WERI-Rb-1 (cell line): ENCODE data around the gene ASPSCR1.
A peak's percentile ranks its signal among the peaks of the same experiment; 100 is the strongest.

ENCODE experiments used
- DNase-seq: peaks from one replicate; pipeline ENCODE4 v3.0.0-alpha.2; 2020
- H3K27ac ChIP-seq: fragments of 250-450 bp; sonication (Bioruptor Pico); 2 replicates; pipeline ENCODE4 v1.5.1; 2020; ENCODE audit warnings: mild to moderate bottlenecking, moderate library complexity
- H3K27me3 ChIP-seq: fragments of 250-450 bp; sonication (Bioruptor Pico); 2 replicates; pipeline ENCODE4 v1.5.1; 2021; ENCODE audit warnings: mild to moderate bottlenecking, low read depth, moderate library complexity; ENCODE audit not compliant: insufficient read depth, severe bottlenecking
- H3K36me3 ChIP-seq: fragments of 250-450 bp; sonication (Bioruptor Pico); 2 replicates; pipeline ENCODE4 v1.5.1; 2020; ENCODE audit warnings: mild to moderate bottlenecking, moderate library complexity
- H3K4me3 ChIP-seq: 2 replicates; pipeline ENCODE4 v1.5.1; 2011; ENCODE audit warnings: low read depth, mild to moderate bottlenecking, control low read depth, low read length
- H3K9me3 ChIP-seq: fragments of 250-450 bp; sonication (Bioruptor Pico); 2 replicates; pipeline ENCODE4 v1.5.1; 2021; ENCODE audit warnings: mild to moderate bottlenecking, moderate library complexity; ENCODE audit not compliant: severe bottlenecking
- TF ChIP-seq, protein P1 (sequence below): IDR thresholded peaks from 2 replicates; pipeline ENCODE4 v1.5.1; 2011; ENCODE audit warnings: low read depth, mild to moderate bottlenecking, control low read depth, inconsistent platforms, low read length

Gene ASPSCR1

DNA sequence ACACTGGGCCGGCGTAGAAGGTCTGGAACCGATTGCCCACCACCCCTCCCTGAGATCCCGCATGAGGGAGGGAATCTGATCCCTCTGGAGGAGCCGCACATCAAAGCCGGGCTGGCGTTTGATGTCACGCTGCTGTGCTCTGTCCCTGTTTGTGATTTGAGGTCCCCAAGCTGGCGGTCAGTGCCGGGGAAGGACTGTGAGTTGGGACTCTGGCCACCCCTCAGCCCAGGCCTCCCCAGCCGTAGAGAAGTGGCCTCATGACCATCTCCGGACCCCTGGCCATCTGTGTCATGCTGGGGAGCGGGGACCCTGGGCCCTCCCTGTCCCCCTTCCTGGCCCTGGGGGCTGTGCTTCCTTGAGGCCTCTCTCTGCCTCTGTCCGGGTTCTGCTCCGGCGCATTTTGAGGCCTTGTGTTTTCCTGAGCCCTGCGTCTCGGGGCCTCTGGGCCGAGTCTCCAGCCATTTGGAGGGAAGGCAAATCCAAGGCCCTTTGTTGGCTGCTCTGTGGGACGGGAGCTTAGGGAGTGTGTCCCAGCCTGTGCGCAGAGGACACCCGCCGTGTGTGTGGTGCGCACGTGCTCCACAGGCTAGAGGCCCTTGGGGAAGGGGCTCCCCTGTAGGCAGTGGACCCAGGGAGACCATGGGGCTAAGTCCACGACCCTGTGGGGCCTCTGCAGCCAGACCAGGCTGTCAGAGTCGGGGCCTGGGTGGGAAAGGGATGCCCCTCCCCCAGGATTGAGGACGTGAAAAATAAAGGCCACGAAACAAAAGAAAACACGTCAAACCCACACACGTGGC lies 15.1 kb downstream of the ASPSCR1 start:
- TF ChIP-seq, protein P1, sequence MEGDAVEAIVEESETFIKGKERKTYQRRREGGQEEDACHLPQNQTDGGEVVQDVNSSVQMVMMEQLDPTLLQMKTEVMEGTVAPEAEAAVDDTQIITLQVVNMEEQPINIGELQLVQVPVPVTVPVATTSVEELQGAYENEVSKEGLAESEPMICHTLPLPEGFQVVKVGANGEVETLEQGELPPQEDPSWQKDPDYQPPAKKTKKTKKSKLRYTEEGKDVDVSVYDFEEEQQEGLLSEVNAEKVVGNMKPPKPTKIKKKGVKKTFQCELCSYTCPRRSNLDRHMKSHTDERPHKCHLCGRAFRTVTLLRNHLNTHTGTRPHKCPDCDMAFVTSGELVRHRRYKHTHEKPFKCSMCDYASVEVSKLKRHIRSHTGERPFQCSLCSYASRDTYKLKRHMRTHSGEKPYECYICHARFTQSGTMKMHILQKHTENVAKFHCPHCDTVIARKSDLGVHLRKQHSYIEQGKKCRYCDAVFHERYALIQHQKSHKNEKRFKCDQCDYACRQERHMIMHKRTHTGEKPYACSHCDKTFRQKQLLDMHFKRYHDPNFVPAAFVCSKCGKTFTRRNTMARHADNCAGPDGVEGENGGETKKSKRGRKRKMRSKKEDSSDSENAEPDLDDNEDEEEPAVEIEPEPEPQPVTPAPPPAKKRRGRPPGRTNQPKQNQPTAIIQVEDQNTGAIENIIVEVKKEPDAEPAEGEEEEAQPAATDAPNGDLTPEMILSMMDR, result no peak
- peak; percentile 11 for DNase-seq
- Histone ChIP-seq H3K36me3 (peaks cover 62% of the 10 kb centered on the region), H3K27ac (peak overlapping the region; percentile 10; the same call in 1 of the 2 replicates), H3K4me3 (no peak overlapping the region), H3K9me3 (no peaks in the 10 kb centered on the region), H3K27me3 (no peaks in the 10 kb centered on the region)

DNA sequence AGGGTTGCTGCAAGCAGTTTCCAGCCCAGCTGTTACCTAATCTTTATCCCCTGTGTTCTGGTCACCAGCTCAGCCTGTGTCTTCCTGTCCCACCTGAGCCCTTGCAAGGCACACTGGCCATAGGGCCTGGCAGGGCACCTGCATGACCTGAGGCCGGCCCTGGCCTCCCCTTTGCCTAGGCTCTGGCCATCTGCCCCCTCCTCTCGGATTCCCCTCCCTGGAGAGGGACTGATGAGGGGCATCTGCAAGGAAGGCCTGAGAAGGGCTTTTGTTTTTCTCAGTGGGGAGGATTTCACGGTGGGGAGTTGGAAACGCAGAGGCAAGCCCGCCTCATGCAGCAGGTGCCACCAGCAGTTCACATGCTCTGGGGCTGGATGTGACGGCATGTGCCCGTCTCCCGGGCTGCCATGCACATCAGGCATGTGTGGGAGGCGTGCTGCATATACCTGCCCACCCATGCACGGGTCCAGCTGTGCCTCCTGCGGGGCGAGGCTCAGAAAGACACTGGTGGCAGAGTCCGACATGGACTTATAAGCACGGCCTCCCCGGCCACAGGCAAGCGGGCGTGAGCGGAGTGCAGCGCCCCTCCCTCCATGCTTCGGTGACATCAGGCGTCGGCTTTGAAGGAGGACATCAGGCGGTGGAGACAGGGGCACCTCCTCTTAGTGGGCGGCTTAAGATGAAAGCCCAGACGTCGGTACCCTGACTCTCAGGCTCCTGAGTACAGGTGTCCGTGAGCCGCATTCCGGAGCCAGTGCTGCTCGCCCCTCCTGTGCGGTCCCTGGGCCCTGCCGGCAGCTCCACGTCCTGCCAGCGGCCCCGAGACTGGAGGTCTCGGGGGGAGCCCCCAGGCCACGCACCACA lies 16.5 kb downstream of the ASPSCR1 start:
- Histone ChIP-seq H3K9me3 (no peaks in the 10 kb centered on the region), H3K4me3 (no peak overlapping the region), H3K36me3 (peaks cover 54% of the 10 kb centered on the region), H3K27ac (peak overlapping the region; percentile 46), H3K27me3 (no peaks in the 10 kb centered on the region)
- TF ChIP-seq, protein P1, result no peak
- DNase-seq, result peak; percentile 11

DNA sequence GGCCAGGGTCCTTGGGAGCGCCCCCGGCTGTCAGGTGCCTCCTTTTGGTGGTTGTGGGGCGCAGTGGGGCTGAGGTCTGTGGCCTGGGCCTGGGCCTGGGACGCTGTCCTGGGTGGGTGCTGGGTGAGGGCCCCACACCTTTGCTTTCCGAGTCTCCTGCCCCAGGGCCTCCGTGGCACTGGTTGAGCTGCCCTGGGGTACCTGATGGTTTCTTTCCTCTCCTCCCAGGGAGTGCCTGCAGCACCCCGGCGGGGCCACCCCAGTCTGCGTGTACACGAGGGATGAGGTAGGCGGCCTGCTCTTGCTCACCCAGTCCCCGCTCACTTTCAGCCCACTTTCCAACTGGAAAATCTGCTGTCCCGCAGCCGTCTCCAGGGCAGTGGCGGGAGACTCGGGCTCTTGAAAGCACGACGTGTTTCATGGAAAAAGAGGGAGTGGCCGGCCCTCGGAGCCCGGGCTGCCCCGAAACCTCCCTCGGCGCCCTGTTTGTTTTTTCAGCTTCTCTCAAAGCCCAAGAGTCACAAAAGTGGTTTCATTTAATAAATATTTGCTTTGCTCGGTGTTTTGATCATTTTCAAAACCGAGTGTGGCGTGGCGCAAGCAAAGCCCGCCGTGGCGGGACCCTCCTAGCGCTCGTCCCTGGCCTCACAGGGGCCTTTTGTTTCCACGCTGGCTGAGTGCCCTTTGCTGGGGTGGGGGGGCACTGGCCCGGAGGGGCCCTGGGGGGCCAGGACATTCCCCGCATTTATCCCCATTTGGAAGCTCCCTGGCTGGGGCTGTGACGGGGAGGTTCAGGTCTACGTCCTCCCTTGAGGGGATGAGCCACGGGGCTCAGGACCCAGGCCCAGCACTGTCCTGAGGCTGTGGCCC lies 17.4 kb downstream of the ASPSCR1 start:
- Histone ChIP-seq H3K27ac (0 out of 2 replicates have a peak overlapping the region, but pooled peaks have one; percentile 5), H3K36me3 (peaks cover 47% of the 10 kb centered on the region), H3K9me3 (no peaks in the 10 kb centered on the region), H3K27me3 (no peaks in the 10 kb centered on the region), H3K4me3 (no peak overlapping the region)
- DNase-seq, result peak; percentile 7
- TF ChIP-seq, protein P1, result no peak

DNA sequence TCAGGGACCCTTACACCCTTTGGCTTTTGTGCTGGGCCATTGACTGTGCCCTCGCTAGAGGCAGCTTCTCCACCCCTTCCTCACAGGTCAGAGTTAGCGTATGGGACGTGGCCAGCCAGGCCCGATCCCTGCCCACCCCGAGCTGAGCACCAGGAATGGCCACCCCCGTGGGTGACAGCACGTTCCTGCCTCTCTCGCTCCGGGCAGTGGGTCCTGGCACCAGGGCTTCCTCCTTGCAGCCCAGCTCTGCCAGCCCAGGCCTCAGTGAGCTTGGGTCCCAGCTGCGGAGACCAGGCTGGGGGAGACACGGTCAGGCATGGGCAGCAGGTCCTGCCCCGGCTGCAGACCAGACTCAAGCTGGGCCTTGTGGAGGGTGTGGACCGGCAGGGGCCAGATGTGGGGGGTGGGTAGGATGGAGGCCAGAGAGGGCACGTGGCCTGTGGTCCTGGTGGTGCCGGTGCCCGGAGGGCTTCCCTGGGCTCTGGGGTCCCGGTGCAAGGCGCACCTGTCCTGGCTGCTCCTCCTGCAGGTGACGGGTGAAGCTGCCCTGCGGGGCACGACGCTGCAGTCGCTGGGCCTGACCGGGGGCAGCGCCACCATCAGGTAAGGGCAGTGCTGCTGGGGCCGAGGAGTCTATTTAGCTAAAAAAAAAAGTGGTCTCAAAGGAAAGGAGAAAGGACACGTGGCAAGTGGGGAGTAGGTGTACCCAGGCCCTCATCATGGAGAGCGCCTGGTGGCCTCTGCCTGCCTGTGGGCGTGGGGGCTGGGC lies 18.2 kb downstream of the ASPSCR1 start:
- Histone ChIP-seq H3K27ac (no peak overlapping the region), H3K4me3 (no peak overlapping the region), H3K36me3 (peaks cover 42% of the 10 kb centered on the region), H3K27me3 (no peaks in the 10 kb centered on the region), H3K9me3 (no peaks in the 10 kb centered on the region)
- peak; percentile 12 for DNase-seq
- TF ChIP-seq, protein P1, result no peak

DNA sequence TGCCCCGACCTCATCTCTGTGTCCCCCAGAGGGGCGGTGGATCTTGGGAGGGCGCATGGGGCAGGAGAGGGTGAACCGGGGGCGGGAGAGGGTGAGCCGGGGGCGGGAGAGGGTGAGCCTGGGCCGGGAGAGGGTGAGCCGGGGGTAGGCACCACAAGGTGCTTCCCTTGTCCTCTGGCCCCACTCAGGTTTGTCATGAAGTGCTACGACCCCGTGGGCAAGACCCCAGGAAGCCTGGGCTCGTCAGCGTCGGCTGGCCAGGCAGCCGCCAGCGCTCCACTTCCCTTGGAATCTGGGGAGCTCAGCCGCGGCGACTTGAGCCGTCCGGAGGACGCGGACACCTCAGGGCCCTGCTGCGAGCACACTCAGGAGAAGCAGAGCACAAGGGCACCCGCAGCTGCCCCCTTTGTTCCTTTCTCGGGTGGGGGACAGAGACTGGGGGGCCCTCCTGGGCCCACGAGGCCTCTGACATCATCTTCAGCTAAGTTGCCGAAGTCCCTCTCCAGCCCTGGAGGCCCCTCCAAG lies 18.9 kb downstream of the ASPSCR1 start:
- TF ChIP-seq, protein P1, result no peak

More for the DNA sequence above, 18.9 kb downstream of the ASPSCR1 start:
- peak; percentile 6 for DNase-seq
- no peak overlapping the region for H3K27ac ChIP-seq
- no peak overlapping the region for H3K4me3 ChIP-seq
- no peaks in the 10 kb centered on the region for H3K27me3 ChIP-seq
- H3K36me3 ChIP-seq, result peaks cover 36% of the 10 kb centered on the region
- no peaks in the 10 kb centered on the region for H3K9me3 ChIP-seq
